K562 (cell line): ENCODE data around the gene CTSW. TPM values are rescaled to one million over a fixed set of nuclear protein-coding genes. Genes with fewer than 3 reads are reported as not detected.

Experiments used
- CEBPB ChIP-seq: fragments of 450-650 bp; IDR thresholded peaks from 2 replicates; pipeline ENCODE4 v1.6.1; 2016; ENCODE audit warnings: missing genetic modification characterization, missing compliant biosample characterization
- DDX20 ChIP-seq: fragments of 450-650 bp; IDR thresholded peaks from 2 replicates; pipeline ENCODE4 v1.6.1; 2016; ENCODE audit warnings: missing genetic modification characterization, low read depth, mild to moderate bottlenecking, missing compliant biosample characterization, moderate library complexity
- EP400 ChIP-seq: fragments of 450-650 bp; IDR thresholded peaks from 2 replicates; pipeline ENCODE4 v1.6.1; 2017; ENCODE audit warnings: antibody characterized with exemption, mild to moderate bottlenecking, moderate library complexity
- KHSRP ChIP-seq: fragments of 450-650 bp; IDR thresholded peaks from 2 replicates; pipeline ENCODE4 v1.6.1; 2017
- MCM3 ChIP-seq: fragments of 450-650 bp; IDR thresholded peaks from 2 replicates; pipeline ENCODE4 v1.6.1; 2016
- NR1H2 ChIP-seq: sonication (generic); formaldehyde crosslinking; IDR thresholded peaks from 2 replicates; pipeline ENCODE4 v1.4.0; 2020; ENCODE audit warnings: mild to moderate bottlenecking, missing genetic modification reagents
- RBFOX2 ChIP-seq: fragments of 200-400 bp; formaldehyde crosslinking; IDR thresholded peaks from 2 replicates; pipeline ENCODE4 v1.6.1; 2017; ENCODE audit warnings: low read depth, mild to moderate bottlenecking, low read length, moderate library complexity
- TCF7 ChIP-seq: sonication (generic); IDR thresholded peaks from 2 replicates; pipeline ENCODE4 v1.6.1; 2016; ENCODE audit warnings: antibody characterized with exemption, borderline replicate concordance
- ZSCAN32 ChIP-seq: fragments of 450-650 bp; formaldehyde crosslinking; IDR thresholded peaks from 2 replicates; pipeline ENCODE4 v1.4.0; 2020; ENCODE audit warnings: mild to moderate bottlenecking, moderate library complexity
- polyA plus RNA-seq, 8 experiments: library from polyadenylated mRNA; depleted of rRNA in 4 of 8; stranded (reverse) in 5 of 8; unstranded in 3 of 8; fragments of >200 nt; fragmentation: Nextera tagmentation in 2 of 8; fragmentation: Illumina TruSeq in 1 of 8; extraction: Ambion mirVana in 2 of 8; extraction: Trizol in 1 of 8; gene quantifications; 2 replicates each; pipeline versions ENCODE4 v1.2.1 to v1.2.3, GENCODE V29; 2011 to 2014; ENCODE audit warnings: inconsistent platforms in 1 of 8, missing spikeins in 1 of 8
- total RNA-seq, 7 experiments: library from RNA; depleted of rRNA in 6 of 7; stranded (reverse); fragments of >200 nt in 6 of 7; fragmentation: Illumina TruSeq in 2 of 7; extraction: Trizol in 2 of 7; gene quantifications; 2 replicates each; pipeline versions ENCODE4 v1.2.1 to v1.2.3, GENCODE V29; 2011 to 2021; ENCODE audit warnings: low replicate concordance in 1 of 7
- TF ChIP-seq, protein P1 (sequence below): fragments of 450-650 bp; formaldehyde crosslinking; conservative IDR thresholded peaks from 2 replicates; pipeline ENCODE4 v1.4.0; 2022; ENCODE audit warnings: mild to moderate bottlenecking, missing genetic modification characterization
- TF ChIP-seq, protein P2 (sequence below): sonication (generic); formaldehyde crosslinking; IDR thresholded peaks from 2 replicates; pipeline ENCODE4 v1.8.0; 2022; ENCODE audit warnings: mild to moderate bottlenecking, missing genetic modification reagents
- TF ChIP-seq, protein P3 (sequence below): fragments of 250-450 bp; sonication (Bioruptor Pico); IDR thresholded peaks from 2 replicates; pipeline ENCODE4 v1.4.0; 2020; ENCODE audit warnings: mild to moderate bottlenecking
- TF ChIP-seq, protein P4 (sequence below): fragments of 200-800 bp; sonication (Bioruptor generic); IDR thresholded peaks from 2 replicates; pipeline ENCODE4 v1.6.1; 2017; ENCODE audit warnings: missing genetic modification characterization, missing compliant biosample characterization
- TF ChIP-seq, protein P5 (sequence below), 2 experiments: fragments of 450-650 bp; IDR thresholded peaks; 2 replicates each; pipeline ENCODE4 v1.6.1; 2016
- TF ChIP-seq, protein P6 (sequence below): sonication (generic); formaldehyde crosslinking; IDR thresholded peaks from 2 replicates; pipeline ENCODE4 v1.8.0; 2022; ENCODE audit warnings: mild to moderate bottlenecking, missing genetic modification reagents

The CTSW gene
- total and polyA plus RNA-seq, 9 of the 15 experiments (the other 6 are each of a cell fraction or from before 2014, with no cell fraction given), result 0.04 TPM; not detected in 8

DNA sequence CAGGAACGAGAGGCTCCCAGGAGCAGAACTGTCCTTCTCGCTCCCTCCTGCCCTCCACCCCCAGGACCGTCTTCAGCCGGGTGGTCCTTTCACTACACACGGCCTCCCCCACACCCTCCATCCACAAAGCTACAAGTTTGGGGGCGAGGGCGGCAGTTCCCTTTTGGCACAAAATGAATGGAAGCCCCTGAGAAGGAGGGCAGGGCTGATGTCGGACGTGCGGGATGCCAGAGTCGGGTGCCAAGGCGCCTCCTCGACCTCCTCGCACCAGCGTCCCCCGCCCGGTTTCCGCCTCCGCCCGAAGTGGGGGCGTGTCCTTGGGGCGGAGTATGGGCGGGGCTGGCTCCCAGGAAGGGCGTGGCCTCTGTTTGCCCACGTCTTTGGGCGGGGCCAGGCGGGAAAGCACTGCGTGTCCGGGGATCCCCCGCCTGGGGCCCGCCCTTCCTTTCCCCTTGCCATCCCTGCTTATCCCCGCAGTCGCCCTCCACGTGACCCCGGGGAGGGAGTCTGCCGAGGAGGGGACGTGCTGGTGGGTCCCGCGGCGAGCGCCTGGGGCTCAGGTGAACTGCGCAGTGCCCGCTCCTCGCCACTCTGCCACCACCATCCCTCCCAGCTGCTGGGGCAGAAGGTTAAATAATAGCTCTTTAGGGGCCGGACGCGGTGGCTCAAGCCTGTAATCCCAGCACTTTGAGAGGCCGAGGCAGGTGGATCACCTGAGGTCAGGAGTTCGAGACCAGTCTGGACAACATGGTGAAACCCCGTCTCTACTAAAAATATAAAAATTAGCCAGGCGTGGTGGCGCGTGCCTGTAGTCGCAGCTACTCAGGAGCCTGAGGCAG is 6.1 kb upstream of the CTSW start (continued):
- TF ChIP-seq, protein P1, sequence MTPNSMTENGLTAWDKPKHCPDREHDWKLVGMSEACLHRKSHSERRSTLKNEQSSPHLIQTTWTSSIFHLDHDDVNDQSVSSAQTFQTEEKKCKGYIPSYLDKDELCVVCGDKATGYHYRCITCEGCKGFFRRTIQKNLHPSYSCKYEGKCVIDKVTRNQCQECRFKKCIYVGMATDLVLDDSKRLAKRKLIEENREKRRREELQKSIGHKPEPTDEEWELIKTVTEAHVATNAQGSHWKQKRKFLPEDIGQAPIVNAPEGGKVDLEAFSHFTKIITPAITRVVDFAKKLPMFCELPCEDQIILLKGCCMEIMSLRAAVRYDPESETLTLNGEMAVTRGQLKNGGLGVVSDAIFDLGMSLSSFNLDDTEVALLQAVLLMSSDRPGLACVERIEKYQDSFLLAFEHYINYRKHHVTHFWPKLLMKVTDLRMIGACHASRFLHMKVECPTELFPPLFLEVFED (CRISPR knock-in tag), result no peak
- TF ChIP-seq, protein P2, sequence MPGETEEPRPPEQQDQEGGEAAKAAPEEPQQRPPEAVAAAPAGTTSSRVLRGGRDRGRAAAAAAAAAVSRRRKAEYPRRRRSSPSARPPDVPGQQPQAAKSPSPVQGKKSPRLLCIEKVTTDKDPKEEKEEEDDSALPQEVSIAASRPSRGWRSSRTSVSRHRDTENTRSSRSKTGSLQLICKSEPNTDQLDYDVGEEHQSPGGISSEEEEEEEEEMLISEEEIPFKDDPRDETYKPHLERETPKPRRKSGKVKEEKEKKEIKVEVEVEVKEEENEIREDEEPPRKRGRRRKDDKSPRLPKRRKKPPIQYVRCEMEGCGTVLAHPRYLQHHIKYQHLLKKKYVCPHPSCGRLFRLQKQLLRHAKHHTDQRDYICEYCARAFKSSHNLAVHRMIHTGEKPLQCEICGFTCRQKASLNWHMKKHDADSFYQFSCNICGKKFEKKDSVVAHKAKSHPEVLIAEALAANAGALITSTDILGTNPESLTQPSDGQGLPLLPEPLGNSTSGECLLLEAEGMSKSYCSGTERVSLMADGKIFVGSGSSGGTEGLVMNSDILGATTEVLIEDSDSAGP (CRISPR knock-in tag), result no peak
- peak; percentile 88 for TF ChIP-seq RBFOX2
- TF ChIP-seq TCF7, result no peak
- TF ChIP-seq ZSCAN32 (CRISPR knock-in tag), result no peak
- no peak for TF ChIP-seq DDX20
- TF ChIP-seq, protein P3, sequence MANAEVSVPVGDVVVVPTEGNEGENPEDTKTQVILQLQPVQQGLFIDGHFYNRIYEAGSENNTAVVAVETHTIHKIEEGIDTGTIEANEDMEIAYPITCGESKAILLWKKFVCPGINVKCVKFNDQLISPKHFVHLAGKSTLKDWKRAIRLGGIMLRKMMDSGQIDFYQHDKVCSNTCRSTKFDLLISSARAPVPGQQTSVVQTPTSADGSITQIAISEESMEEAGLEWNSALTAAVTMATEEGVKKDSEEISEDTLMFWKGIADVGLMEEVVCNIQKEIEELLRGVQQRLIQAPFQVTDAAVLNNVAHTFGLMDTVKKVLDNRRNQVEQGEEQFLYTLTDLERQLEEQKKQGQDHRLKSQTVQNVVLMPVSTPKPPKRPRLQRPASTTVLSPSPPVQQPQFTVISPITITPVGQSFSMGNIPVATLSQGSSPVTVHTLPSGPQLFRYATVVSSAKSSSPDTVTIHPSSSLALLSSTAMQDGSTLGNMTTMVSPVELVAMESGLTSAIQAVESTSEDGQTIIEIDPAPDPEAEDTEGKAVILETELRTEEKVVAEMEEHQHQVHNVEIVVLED (CRISPR knock-in tag), result no peak
- no peak for TF ChIP-seq NR1H2 (CRISPR knock-in tag)
- peak; percentile 55; the same call in 1 of the 2 replicates for TF ChIP-seq EP400
- TF ChIP-seq KHSRP, result no peak
- TF ChIP-seq, protein P4, sequence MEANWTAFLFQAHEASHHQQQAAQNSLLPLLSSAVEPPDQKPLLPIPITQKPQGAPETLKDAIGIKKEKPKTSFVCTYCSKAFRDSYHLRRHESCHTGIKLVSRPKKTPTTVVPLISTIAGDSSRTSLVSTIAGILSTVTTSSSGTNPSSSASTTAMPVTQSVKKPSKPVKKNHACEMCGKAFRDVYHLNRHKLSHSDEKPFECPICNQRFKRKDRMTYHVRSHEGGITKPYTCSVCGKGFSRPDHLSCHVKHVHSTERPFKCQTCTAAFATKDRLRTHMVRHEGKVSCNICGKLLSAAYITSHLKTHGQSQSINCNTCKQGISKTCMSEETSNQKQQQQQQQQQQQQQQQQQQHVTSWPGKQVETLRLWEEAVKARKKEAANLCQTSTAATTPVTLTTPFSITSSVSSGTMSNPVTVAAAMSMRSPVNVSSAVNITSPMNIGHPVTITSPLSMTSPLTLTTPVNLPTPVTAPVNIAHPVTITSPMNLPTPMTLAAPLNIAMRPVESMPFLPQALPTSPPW, result peak; percentile 86
- TF ChIP-seq MCM3, result no peak
- TF ChIP-seq, protein P5, sequence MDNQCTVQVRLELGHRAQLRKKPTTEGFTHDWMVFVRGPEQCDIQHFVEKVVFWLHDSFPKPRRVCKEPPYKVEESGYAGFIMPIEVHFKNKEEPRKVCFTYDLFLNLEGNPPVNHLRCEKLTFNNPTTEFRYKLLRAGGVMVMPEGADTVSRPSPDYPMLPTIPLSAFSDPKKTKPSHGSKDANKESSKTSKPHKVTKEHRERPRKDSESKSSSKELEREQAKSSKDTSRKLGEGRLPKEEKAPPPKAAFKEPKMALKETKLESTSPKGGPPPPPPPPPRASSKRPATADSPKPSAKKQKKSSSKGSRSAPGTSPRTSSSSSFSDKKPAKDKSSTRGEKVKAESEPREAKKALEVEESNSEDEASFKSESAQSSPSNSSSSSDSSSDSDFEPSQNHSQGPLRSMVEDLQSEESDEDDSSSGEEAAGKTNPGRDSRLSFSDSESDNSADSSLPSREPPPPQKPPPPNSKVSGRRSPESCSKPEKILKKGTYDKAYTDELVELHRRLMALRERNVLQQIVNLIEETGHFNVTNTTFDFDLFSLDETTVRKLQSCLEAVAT (IDR thresholded peaks at IDR 0.05), result no peak
- TF ChIP-seq CEBPB, result no peak
- TF ChIP-seq, protein P6, sequence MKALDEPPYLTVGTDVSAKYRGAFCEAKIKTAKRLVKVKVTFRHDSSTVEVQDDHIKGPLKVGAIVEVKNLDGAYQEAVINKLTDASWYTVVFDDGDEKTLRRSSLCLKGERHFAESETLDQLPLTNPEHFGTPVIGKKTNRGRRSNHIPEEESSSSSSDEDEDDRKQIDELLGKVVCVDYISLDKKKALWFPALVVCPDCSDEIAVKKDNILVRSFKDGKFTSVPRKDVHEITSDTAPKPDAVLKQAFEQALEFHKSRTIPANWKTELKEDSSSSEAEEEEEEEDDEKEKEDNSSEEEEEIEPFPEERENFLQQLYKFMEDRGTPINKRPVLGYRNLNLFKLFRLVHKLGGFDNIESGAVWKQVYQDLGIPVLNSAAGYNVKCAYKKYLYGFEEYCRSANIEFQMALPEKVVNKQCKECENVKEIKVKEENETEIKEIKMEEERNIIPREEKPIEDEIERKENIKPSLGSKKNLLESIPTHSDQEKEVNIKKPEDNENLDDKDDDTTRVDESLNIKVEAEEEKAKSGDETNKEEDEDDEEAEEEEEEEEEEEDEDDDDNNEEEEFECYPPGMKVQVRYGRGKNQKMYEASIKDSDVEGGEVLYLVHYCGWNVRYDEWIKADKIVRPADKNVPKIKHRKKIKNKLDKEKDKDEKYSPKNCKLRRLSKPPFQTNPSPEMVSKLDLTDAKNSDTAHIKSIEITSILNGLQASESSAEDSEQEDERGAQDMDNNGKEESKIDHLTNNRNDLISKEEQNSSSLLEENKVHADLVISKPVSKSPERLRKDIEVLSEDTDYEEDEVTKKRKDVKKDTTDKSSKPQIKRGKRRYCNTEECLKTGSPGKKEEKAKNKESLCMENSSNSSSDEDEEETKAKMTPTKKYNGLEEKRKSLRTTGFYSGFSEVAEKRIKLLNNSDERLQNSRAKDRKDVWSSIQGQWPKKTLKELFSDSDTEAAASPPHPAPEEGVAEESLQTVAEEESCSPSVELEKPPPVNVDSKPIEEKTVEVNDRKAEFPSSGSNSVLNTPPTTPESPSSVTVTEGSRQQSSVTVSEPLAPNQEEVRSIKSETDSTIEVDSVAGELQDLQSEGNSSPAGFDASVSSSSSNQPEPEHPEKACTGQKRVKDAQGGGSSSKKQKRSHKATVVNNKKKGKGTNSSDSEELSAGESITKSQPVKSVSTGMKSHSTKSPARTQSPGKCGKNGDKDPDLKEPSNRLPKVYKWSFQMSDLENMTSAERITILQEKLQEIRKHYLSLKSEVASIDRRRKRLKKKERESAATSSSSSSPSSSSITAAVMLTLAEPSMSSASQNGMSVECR, result peak; percentile 85
